ENCODE measurements around the gene GRK5.

Gene GRK5

GRCh38 chr10:119183664-119184412, 23.5 kb upstream of the GRK5 start:
- Histone ChIP-seq H3K27ac (ENCODE audit: low read length) (no peak overlapping the region), H3K27me3 (ENCODE audit: low read depth, low read length) (no peaks in the 10 kb centered on the region), H2AFZ (ENCODE audit: low read depth, low read length) (no peak overlapping the region), H3K4me3 (ENCODE audit: low read length) (no peak overlapping the region), H3K79me2 (ENCODE audit: low read length) (no peaks in the 10 kb centered on the region), H3K36me3 (replicated peaks; ENCODE audit: low read depth, low read length) (no peaks in the 10 kb centered on the region), H3K9me3 (ENCODE audit: insufficient read depth, low read length) (no peaks in the 10 kb centered on the region), H3K9ac (ENCODE audit: low read length) (no peak overlapping the region), H3K4me1 (ENCODE audit: low read length) (peaks cover 4% of the 10 kb centered on the region), H3K4me2 (ENCODE audit: low read length) (no peak overlapping the region), H4K20me1 (ENCODE audit: insufficient read depth, low read length) (no peaks in the 10 kb centered on the region)
- TF ChIP-seq EZH2phosphoT487 (IDR thresholded peaks at IDR 0.05; ENCODE audit: low read depth) = no peak
- TF ChIP-seq CTCF (IDR thresholded peaks at IDR 0.05; ENCODE audit: low read depth, low read length) = no peak

GRCh38 chr10:119189811-119190282, 17.5 kb upstream of the GRK5 start:
- no peaks in the 10 kb centered on the region for H3K4me1 ChIP-seq (ENCODE audit: low read length)
- no peak overlapping the region for H3K4me3 ChIP-seq (ENCODE audit: low read length)
- no peaks in the 10 kb centered on the region for H3K79me2 ChIP-seq (ENCODE audit: low read length)
- H3K27me3 ChIP-seq (ENCODE audit: low read depth, low read length) = no peaks in the 10 kb centered on the region
- no peak overlapping the region for H3K4me2 ChIP-seq (ENCODE audit: low read length)
- no peak overlapping the region for H3K27ac ChIP-seq (ENCODE audit: low read length)
- H4K20me1 ChIP-seq (ENCODE audit: insufficient read depth, low read length) = no peaks in the 10 kb centered on the region
- no peaks in the 10 kb centered on the region for H3K36me3 ChIP-seq (replicated peaks; ENCODE audit: low read depth, low read length)
- no peaks in the 10 kb centered on the region for H3K9me3 ChIP-seq (ENCODE audit: insufficient read depth, low read length)
- no peak overlapping the region for H3K9ac ChIP-seq (ENCODE audit: low read length)
- H2AFZ ChIP-seq (ENCODE audit: low read depth, low read length) = no peak overlapping the region
- no peak for TF ChIP-seq CTCF (IDR thresholded peaks at IDR 0.05; ENCODE audit: low read depth, low read length)
- TF ChIP-seq EZH2phosphoT487 (IDR thresholded peaks at IDR 0.05; ENCODE audit: low read depth) = no peak

GRCh38 chr10:119190353-119190752, 17.0 kb upstream of the GRK5 start:
- Histone ChIP-seq H3K9me3 (ENCODE audit: insufficient read depth, low read length) (no peaks in the 10 kb centered on the region), H3K79me2 (ENCODE audit: low read length) (no peaks in the 10 kb centered on the region), H3K4me3 (ENCODE audit: low read length) (no peak overlapping the region), H2AFZ (ENCODE audit: low read depth, low read length) (no peak overlapping the region), H3K36me3 (replicated peaks; ENCODE audit: low read depth, low read length) (no peaks in the 10 kb centered on the region), H3K27me3 (ENCODE audit: low read depth, low read length) (no peaks in the 10 kb centered on the region), H3K4me2 (ENCODE audit: low read length) (no peak overlapping the region), H4K20me1 (ENCODE audit: insufficient read depth, low read length) (no peaks in the 10 kb centered on the region), H3K27ac (ENCODE audit: low read length) (no peak overlapping the region), H3K9ac (ENCODE audit: low read length) (no peak overlapping the region), H3K4me1 (ENCODE audit: low read length) (no peaks in the 10 kb centered on the region)
- TF ChIP-seq CTCF (IDR thresholded peaks at IDR 0.05; ENCODE audit: low read depth, low read length) (no peak), EZH2phosphoT487 (IDR thresholded peaks at IDR 0.05; ENCODE audit: low read depth) (no peak)

GRCh38 chr10:119190954-119191785, 16.2 kb upstream of the GRK5 start:
- Histone ChIP-seq H3K27ac (ENCODE audit: low read length) (no peak overlapping the region), H3K4me2 (ENCODE audit: low read length) (no peak overlapping the region), H3K4me1 (ENCODE audit: low read length) (no peaks in the 10 kb centered on the region), H3K9me3 (ENCODE audit: insufficient read depth, low read length) (no peaks in the 10 kb centered on the region), H3K36me3 (replicated peaks; ENCODE audit: low read depth, low read length) (no peaks in the 10 kb centered on the region), H2AFZ (ENCODE audit: low read depth, low read length) (no peak overlapping the region), H4K20me1 (ENCODE audit: insufficient read depth, low read length) (no peaks in the 10 kb centered on the region), H3K4me3 (ENCODE audit: low read length) (no peak overlapping the region), H3K79me2 (ENCODE audit: low read length) (no peaks in the 10 kb centered on the region), H3K9ac (ENCODE audit: low read length) (no peak overlapping the region), H3K27me3 (ENCODE audit: low read depth, low read length) (no peaks in the 10 kb centered on the region)
- TF ChIP-seq EZH2phosphoT487 (IDR thresholded peaks at IDR 0.05; ENCODE audit: low read depth) = no peak
- no peak for TF ChIP-seq CTCF (IDR thresholded peaks at IDR 0.05; ENCODE audit: low read depth, low read length)

All from OCI-LY3 (cell line).